HG03439 (cell line): Measurements from ENCODE around the gene MYMX.
"Not testable (repeated sequence)": the region's sequence is repeated elsewhere in the genome, so short reads cannot be mapped to it uniquely, and the experiment has no call there.

Experiments used
- ATAC-seq: cut with Tn5 transposase; IDR thresholded peaks from one replicate; pipeline ENCODE4 v1.9.1; 2021; ENCODE audit warnings: mild to moderate bottlenecking, moderate library complexity; ENCODE audit not compliant: unreplicated experiment

The MYMX gene

DNA sequence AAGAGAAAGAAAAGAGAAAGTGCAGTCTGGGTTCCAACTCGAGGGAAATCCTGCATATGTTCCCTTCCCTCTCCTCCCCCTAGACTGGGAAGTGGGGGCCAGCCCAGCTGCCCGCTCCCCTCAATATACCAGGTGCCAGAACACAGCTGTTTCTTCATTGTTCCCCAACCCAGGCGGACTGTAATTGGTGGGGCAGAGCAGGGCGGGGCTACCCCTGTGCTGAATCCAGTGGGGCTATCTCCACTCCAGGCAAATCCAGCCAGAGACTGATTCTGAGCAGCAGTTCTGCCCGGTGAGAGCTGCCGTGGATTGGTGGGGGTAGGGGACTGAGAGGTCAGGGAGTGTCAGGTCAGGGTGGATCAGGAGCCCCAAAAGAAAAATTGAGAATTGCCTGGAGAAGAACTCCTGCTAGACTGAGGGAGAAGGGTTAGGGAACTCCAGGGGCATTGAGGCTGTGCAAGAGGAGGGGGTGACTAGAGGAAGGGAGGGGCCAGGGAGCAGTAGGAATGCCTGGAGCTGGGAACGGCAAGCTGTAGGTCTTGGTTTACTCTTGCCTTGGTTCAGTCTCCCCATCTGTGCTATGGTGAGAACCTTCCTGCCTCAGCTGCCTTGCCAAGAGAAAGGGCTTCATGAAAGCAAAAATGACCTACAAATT lies at the start of gene MYMX:
MYMX (plus strand) TSS at position 250 of the 655 bp plus-strand sequence. CDS start 546 bp downstream, outside the sequence.
- ATAC-seq, result no peak

DNA sequence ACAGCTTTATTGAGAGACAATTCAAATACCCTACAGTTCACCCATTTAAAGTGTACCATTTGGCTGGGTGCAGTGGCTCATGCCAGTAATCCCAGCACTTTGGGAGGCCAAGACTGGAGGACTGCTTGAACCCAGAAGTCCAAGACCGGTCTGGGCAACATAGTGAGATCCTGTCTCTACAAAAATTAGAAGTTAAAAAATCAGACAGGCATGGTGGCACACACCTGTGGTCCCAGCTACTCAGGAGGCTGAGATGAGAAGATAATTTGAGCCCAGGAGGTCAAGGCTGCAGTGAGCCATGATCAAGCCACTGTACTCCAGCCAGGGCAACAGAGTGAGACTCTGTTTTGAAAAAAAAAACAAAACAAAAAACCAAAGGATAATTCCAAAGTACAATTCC lies 49.2 kb upstream of the MYMX start:
- ATAC-seq, result no peak

DNA sequence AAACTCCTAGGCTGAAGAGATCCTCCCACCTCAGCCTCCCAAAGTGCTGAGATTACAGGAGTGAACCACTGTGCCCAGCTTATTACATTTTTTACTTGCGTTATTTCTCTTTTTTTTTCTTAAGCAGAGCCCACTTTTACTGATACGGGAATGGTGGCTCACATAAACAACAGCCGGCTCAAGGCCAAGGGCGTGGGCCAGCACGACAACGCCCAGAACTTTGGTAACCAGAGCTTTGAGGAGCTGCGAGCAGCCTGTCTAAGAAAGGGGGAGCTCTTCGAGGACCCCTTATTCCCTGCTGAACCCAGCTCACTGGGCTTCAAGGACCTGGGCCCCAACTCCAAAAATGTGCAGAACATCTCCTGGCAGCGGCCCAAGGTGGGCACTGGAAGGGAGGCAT lies 47.6 kb upstream of the MYMX start:
- no peak for ATAC-seq

DNA sequence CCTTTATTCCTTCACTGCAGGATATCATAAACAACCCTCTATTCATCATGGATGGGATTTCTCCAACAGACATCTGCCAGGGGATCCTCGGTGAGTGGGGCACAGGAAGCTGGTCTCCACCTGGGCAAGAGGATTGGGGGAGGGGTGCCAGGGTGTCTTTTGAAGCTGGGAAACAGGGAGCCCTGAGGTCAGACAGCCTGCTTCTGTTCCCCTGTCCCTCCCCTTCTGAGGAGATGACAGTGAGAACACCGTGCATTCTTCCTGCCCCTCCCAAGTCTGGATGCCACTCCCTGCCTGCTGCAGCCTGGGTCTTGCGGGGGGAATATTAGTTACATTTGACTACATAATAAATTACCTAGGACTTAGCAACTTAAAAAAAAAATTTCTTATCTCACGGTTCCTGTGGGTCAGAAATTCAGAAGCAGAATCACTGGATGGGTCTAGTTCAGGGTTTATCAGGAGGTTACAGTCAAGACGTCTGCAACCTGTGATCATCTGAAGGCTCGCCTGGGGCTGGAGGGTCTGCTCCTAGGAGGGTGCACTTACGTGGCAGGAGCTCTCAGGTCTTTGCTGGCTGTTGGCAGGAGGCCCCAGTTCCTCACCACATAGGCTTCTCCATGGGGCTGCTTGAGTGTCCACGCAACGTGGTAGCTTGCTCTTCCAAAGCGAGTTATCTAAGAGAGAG lies 46.7 kb upstream of the MYMX start:
- no peak for ATAC-seq

DNA sequence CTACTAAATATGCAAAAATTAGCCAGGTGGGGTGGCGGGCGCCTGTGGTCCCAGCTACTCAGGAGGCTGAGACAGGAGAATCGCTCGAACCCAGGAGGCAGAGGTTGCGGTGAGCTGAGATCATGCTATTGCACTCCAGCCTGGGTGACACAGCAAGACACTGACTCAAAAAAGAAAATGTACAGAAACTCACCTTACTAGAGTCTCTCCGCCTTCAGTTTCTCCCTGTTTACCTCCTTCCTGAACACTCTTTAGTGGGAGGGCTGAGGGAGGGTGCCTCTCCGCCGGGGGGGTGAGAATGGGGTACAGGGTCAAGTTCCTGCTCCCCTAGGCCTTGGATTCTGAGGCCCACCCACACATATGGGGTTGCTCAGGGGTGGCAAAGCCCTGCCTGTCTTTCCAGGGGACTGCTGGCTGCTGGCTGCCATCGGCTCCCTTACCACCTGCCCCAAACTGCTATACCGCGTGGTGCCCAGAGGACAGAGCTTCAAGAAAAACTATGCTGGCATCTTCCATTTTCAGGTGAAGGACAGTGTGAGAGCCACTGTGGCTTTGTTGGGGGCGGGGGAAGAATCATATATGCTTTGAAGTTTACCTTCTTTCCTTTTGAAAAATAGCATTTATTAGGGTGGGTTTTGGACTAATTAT lies 44.7 kb upstream of the MYMX start:
- no peak for ATAC-seq

DNA sequence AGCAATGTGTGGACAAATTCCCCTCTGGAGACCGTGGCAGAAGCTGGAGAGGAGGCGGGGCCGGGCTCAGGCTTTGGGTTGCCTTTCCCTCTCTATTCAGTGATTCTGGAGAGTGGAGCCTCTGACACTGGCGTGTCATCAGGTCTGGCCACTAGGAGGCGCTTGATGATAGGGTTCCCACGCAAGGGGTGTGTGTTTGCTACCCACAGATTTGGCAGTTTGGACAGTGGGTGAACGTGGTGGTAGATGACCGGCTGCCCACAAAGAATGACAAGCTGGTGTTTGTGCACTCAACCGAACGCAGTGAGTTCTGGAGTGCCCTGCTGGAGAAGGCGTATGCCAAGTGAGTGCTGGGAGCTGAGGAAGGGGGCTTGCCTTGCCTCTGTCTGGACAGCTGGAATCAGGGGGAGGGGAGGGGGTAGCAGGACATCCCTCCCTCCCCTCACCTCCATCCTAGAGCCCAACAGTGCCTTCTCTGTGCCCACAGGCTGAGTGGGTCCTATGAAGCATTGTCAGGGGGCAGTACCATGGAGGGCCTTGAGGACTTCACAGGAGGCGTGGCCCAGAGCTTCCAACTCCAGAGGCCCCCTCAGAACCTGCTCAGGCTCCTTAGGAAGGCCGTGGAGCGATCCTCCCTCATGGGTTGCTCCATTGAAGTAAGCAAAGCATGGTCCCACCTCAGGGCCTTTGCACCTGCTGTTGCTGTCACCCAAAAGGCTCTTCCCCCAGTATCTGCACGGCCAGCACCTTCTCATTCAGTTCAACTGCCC lies 43.8 kb upstream of the MYMX start:
- peak; percentile 70 for ATAC-seq

DNA sequence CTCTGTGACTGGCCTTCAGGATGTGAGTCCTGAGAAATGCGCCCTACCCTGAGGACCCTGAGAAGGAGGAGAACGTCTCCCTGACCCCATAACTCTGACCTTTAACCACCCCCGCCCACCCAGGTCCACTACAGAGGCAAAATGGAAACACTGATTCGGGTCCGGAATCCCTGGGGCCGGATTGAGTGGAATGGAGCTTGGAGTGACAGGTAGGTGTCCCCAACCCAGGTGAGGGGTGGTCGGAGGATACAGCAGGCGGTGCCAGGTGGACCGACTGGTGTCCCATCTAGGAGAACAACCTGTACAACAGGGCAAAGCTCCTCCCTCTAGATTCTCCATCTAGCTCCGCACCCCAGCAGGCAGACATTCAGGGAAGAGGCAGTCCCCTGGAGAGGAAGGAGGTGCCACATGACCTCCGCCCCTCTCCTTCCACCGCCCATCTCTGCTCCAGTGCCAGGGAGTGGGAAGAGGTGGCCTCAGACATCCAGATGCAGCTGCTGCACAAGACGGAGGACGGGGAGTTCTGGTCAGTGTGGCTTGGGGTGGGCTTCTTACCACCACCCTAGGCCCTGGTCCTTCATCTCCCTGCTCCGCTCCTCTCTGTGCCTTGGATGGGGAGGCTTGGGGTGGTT lies 40.5 kb upstream of the MYMX start:
- no peak for ATAC-seq

DNA sequence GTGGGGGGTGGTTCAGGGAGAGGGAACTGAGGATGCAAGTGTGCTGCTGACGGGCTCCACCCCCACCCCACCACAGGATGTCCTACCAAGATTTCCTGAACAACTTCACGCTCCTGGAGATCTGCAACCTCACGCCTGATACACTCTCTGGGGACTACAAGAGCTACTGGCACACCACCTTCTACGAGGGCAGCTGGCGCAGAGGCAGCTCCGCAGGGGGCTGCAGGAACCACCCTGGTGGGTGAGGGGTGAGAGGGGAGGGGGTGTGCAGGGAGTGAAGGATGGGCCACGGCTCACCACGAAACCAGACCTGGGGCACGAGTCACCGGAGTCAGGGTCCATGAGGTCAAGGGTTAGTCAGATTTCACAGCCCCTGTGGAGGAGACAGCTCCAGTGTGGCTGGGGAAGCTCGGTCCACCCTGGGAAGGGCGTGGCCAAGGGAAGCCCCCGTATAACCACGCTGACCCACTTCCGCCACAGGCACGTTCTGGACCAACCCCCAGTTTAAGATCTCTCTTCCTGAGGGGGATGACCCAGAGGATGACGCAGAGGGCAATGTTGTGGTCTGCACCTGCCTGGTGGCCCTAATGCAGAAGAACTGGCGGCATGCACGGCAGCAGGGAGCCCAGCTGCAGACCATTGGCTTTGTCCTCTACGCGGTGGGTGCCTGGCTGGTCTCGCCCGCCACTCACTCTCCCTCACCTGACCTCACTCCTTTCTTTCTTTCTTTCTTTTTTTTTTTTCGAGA lies 39.8 kb upstream of the MYMX start:
- ATAC-seq, result no peak

DNA sequence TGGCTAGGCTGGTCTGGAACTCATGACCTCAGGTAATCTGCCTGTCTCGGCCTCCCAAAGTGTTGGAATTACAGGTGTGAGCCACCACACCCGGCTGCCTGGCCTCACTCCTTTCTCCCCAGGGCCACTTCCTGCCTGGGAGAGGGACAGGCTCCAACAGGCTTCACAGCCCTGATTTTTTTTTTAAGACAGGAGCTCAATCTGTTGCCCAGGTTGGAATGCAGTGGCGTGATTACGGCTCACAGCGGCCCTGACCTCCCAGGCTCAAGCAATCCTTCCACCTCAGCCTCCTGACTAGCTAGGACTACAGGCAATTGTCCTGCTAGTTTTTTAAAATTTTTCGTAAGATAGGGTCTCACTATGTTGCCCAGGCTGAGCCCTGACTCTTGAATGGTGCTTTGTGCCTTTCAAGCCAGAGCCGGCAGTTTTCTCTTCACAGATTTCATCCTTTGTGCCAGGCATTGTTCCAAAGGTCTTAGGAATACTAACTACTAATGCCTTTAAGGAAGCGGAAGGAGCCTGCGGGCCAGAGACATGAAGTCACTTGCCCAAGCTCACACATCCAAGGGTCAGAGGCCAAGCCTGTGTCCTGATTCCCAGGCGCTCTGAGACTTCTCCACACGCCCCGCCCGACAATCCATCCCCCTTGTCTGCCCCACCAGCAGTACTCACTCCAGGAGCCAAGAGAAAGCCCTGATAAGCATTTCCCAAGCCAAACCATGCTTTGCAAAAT lies 38.9 kb upstream of the MYMX start:
- ATAC-seq, result no peak

DNA sequence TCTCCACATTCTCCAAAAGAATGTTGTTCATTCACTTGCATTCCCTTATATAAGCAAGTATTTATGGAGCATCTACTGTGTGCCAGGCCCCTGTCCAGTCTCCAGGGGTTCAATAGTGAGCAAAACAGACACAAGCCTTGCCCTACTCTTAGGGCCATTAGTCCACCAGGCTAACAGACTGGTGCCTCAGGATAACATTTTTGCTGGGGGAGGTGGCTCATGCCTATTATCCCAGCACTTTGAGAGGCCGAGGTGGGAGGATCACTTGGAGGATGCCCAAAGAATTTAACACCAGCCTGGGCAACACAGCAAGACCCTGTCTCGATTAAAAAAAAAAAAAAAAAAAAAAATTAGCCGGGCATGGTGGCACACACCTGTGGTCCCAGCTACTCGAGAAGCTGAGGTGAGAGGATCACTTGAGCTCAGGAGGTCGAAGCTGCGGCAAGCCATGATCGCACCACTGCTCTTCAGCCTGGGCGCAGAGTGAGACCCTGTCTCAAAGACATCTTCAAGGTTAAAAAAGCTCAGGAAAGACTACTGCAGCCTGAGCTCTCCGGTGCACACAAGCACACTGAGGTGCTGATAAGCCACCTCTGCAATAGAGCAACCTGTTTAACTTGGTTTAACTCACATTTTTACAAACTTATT lies 38.2 kb upstream of the MYMX start:
- ATAC-seq, result no peak

DNA sequence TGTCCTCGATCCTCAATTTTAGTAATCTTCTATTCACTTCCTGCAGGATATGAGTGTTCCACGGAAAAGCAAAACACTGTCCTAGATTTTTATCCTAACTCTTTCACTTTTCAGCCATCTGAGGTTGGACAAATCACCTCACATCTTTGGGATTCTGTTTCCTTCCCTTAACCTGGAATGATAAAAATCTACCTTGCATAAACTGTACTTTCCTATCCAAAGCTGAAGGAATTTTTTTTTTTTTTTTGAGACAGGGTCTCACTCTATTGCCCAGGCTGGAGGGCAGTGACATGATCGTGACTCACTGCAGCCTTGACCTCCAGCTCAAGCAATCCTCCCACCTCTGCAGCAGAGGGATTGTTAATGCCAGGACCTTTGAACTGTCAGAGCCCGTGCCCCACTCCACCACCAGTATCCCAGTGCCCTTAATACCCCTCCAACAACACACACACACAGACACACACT lies 37.6 kb upstream of the MYMX start:
- ATAC-seq, result no peak

DNA sequence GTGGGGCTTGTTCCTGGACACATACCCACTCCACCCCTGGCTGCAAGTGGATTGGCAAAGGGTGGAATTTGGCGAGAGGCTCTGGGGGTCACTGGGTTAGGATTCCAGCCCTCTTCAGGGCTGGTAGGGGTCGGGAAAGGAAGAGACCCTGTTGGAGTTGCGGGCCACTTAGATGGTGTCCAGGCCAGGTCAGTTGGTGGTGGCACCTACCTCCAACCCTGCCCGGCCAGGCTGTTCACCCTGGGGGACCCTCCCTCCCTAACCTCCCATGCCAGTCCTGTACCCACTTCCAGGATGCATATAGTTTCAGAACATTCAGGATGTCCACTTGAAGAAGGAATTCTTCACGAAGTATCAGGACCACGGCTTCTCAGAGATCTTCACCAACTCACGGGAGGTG lies 37.1 kb upstream of the MYMX start:
- no peak for ATAC-seq

DNA sequence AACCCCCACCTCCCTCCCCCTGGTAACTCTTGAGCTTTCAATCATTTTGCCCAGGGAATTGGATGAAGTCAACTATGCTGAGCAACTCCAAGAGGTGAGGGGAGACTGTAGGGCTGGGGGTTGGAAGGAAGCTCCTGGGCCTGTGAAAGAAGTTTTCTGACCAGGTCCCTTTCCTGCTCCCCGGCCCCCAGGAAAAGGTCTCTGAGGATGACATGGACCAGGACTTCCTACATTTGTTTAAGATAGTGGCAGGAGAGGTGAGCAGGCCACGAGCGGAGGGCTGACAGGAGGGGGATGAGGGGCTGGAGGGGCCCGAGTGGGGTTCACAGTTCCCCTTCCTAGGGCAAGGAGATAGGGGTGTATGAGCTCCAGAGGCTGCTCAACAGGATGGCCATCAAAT lies 36.3 kb upstream of the MYMX start:
- no peak for ATAC-seq

DNA sequence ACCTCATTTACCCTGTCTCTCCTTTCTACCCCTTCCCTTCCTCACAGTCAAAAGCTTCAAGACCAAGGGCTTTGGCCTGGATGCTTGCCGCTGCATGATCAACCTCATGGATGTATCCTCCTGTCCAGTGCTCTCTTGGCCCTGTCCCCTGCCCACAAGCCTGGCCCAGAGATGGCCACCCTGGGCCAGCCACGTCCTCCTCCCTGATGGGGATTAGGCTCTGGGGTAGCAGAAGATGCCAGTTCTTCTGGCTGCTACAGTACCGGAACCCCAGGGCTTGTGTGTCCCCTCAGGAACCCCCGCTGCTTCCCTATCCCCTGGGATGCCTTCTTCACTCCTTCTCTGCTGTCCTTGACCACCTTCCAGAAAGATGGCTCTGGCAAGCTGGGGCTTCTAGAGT lies 35.8 kb upstream of the MYMX start:
- ATAC-seq, result no peak

DNA sequence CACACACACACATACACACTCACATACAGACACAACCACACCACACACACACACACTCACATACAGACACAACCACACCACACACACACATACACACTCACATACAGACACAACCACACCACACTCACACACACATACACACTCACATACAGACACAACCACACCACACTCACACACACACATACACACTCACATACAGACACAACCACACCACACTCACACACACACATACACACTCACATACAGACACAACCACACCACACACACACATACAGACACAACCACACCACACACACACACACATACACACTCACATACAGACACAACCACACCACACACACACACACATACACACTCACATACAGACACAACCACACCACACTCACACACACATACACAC lies 34.9 kb upstream of the MYMX start:
- not testable (repeated sequence) for ATAC-seq

DNA sequence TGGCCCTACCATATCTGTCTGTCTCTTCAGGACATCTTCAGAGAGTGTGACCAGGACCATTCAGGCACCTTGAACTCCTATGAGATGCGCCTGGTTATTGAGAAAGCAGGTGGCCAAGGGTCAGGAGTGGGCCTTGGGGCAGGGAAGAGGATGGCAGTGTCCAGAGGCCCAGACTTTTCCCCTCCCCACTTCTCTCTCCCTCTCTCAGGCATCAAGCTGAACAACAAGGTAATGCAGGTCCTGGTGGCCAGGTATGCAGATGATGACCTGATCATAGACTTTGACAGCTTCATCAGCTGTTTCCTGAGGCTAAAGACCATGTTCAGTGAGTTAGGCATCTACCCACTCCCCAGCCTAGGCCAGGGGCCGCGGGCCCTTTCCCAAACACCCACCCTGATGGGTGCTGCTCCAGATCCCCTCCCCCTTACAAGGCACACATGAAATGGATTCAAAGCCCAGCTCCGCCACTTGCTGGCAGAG lies 33.8 kb upstream of the MYMX start:
- no peak for ATAC-seq

DNA sequence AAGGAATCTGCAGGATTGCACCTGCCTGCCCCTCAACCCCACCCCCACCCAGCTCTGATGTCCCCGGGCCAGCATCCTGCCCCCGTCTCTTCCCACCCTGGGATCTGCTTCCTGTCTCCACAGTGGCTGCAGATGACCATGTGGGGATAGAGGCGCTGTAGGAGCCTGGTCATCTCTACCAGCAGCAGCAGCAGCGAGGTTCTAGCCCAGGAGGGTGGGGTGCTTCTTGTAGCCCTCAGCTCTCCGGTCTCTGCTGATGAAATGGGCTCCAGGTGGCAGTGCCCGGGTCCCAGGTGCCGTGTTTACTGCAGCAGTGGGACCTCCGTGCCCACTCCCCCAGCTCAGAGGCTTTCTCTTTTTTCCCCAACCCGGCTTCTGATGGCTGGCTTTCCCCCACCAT lies 32.9 kb upstream of the MYMX start:
- ATAC-seq, result no peak

DNA sequence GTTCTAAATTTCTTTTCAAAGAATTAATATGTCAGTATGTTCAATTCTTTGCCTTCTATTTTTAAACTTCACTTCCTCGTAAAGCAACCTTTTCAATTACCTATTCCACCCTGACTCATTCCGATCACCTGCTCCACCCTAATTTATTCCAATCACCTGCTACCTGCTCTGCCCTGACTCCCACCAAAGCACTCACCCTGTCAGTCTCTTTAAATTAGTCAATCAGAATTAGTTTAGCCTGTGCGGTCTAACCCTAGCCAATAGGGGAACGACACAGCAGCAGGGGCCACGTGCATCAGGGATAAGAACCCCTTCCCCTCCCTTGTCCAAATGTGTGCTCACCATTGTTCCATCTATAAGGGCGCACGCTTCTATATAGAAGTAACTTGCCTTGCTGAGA lies 31.4 kb upstream of the MYMX start:
- not testable (repeated sequence) for ATAC-seq
